Ovary (tissue), 3 donors: ENCODE data around the gene CTBP2.

Experiments
- POLR2A ChIP-seq: fragments of 450-650 bp; IDR thresholded peaks from one replicate; pipeline ENCODE4 v1.6.1; 2017; ENCODE audit warnings: antibody characterized with exemption, mild to moderate bottlenecking, moderate library complexity
- TF ChIP-seq, protein P1 (sequence below), 3 donors: fragments of 450-650 bp in 2 of 3; fragments of 200-600 bp in 1 of 3; IDR thresholded peaks; one replicate each; pipeline versions ENCODE4 v1.5.1 to v1.8.0; 2016 to 2022; ENCODE audit warnings: antibody characterized with exemption in 3 of 3, mild to moderate bottlenecking in 1 of 3
- donor health status: DM: no; HTN: no; CAD: no.

DNA sequence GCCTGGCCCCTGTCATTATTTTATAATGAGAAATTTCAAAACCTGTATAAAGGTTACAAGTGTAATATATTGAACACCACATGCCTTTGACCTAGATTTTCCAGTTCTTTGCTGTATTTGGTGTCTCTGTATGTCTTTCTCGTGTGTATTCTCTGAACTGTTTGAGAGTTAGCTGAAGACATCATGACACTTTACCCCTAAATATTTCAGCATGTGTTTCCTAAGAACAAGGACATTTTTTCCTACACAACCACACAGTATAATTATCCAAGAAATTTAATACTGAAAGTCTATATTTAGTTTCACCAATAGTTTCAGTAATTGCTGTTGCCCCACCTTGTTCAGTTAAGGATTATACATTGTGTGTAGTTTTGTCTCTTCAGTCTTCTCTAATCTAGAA is 203.6 kb downstream of the CTBP2 start:
- TF ChIP-seq, protein P1, sequence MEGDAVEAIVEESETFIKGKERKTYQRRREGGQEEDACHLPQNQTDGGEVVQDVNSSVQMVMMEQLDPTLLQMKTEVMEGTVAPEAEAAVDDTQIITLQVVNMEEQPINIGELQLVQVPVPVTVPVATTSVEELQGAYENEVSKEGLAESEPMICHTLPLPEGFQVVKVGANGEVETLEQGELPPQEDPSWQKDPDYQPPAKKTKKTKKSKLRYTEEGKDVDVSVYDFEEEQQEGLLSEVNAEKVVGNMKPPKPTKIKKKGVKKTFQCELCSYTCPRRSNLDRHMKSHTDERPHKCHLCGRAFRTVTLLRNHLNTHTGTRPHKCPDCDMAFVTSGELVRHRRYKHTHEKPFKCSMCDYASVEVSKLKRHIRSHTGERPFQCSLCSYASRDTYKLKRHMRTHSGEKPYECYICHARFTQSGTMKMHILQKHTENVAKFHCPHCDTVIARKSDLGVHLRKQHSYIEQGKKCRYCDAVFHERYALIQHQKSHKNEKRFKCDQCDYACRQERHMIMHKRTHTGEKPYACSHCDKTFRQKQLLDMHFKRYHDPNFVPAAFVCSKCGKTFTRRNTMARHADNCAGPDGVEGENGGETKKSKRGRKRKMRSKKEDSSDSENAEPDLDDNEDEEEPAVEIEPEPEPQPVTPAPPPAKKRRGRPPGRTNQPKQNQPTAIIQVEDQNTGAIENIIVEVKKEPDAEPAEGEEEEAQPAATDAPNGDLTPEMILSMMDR (IDR thresholded peaks at IDR 0.05) = no peak
- TF ChIP-seq POLR2A = no peak
